Left cardiac atrium (tissue), 4 donors: ENCODE data around the gene PTPRN2. TPM values are rescaled to one million over a fixed set of nuclear protein-coding genes. Genes with fewer than 3 reads are reported as not detected.
A peak's percentile ranks its signal among the peaks of the same experiment; 100 is the strongest.
"Not testable (repeated sequence)": the region's sequence is repeated elsewhere in the genome, so short reads cannot be mapped to it uniquely, and the experiment has no call there.

Source experiments
- ATAC-seq, 2 donors: fragments of 200-7000 bp; cut with Tn5 transposase; one replicate each; pipeline ENCODE4 v1.9.1; 2020; ENCODE audit warnings: mild to moderate bottlenecking in 2 of 2, moderate library complexity in 2 of 2
- DNase-seq: peaks from one replicate; pipeline ENCODE4 v3.0.0-alpha.2; 2020
- intact Hi-C, 2 donors: fragments of 100-400 bp; cut with DNase I; formaldehyde crosslinking; loops; one replicate each; pipeline versions ENCODE4 v1.14.1 to v1.15.1; 2022 to 2023
- total RNA-seq, 2 donors: library from RNA; stranded (reverse); fragmentation: NEBNext Ultra II Directional; extraction: Animal tissue kit (Norgen Biotek cat#: 25700); gene quantifications; one replicate each; pipeline ENCODE4 v1.2.1, GENCODE V29; 2021
- donor health status: DM: no; HTN: yes; CAD: no.
- donor health status: DM: no; HTN: yes; CAD: no; lungs with severe emphysema.
- donor health status: DM: yes; HTN: yes; CAD: no.
- donor health status: Dilated cardiomyopathy.

PTPRN2 gene
- total RNA-seq, 2 donors from 2014 or later = 1.9 to 2.3 TPM

DNA sequence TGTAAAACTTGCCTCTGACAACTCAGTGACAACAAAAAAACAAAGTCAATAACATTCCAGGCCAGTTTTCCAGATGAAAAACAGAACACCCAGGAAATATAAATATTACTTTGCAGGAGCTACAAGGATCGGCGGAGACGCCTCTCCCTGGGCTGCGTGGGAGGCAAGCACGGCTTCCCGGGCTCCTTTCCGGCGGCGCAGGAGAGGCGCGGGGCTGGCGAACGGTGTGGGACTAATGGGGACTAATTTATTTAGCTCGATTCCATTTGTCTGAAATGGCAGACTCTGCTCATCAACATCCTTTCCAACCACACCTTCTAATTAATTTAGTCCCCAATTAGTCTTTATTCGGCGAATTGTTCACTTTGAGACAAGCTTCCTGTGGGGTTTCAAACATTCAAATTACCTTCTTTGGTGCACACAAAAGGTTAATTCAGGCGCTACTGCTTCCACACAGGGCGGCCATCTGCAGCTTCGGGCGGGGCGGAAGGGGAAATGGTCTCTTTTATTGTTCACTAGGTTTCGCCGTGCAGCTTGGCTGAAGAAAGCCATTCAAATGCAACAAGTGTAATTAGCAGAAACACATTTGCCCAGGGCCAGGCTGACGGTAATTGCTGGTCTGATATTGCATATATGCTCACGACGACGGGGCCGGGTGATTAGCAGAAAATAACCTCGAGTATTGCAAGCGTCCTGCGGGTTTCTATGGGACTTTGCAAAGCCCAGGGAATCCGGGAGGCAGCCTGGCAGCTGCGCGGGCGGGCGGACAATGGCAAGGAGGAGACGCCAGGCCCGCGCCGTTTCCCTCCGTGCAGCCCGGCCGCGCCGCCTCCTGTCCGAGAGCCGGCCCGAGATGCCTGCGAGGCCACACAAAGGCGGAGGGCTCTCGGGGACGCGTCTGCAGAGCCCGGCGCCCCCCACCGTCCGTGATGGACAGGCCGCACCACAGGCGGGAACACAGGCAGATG is 270.1 kb downstream of the PTPRN2 start:
- intact Hi-C loops = no loop called here
- DNase-seq (peak; percentile 33), ATAC-seq (no peak)

DNA sequence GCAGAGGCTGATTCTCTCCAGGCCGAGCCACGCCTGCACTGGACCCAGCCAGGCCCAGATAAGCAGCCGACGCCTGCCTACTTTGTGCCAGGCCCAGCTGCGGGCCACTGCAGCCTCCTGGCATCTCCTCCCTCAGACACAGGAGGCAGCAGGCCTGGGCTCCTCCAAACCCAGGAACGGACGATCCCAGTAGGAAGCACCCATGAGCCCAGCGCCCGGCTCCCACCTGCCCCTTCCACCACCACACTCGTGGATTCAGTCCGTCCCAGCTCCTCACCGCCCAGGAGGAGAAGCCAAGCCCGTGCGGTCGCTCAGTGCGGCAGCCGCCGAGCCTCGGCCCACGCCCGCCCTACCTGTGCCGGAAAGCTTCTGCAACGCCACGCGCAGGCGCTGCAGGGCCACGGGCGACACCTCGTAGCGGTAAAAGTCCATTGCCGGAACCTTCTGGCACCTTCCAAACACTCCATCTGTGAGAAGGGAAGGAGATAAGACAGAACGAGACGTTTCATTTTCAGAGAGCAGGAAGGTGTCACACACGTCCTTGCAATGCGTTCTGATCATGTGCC is 271.1 kb downstream of the PTPRN2 start:
- DNase-seq = no peak
- intact Hi-C loops = no loop called here
- no peak for ATAC-seq

DNA sequence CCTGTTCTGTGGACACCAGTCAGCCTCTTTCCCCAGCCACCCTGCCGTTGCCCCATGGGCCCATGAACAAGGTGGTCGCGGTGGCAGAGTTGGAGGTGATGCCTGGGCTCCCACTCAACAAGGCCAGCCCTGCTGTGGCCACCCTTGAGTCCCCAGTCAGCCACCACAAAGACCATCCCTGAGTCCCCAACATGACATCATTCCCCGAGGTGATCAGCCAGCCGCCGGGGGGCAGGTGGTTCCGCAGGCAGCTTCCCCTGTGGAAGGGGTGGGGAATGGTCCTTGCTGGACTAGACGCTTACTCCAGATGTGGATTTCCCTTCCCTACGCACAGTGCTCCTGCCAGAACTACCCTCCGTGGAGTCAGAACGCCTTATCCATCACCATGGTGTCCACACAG is 271.7 kb downstream of the PTPRN2 start:
- intact Hi-C loops = no loop called here
- no peak for DNase-seq

DNA sequence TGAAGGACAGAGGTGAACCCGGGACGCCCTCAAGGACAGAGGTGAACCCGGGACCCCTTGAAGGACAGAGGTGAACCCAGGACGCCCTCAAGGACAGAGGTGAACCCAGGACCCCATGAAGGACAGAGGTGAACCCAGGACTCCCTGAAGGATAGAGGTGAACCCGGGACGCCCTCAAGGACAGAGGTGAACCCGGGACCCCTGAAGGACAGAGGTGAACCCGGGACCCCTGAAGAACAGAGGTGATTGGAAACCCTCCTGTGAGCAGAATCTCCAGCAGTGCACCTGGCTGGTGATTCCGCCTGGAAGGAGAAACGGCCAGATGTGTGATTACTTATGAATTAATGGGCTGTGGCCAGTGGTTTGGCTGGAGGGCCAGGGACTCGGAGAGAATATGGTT is 272.3 kb downstream of the PTPRN2 start:
- intact Hi-C loops = no loop called here
- no peak for ATAC-seq
- DNase-seq = no peak

More for the DNA sequence above, 271.7 kb downstream of the PTPRN2 start:
- ATAC-seq = no peak

DNA sequence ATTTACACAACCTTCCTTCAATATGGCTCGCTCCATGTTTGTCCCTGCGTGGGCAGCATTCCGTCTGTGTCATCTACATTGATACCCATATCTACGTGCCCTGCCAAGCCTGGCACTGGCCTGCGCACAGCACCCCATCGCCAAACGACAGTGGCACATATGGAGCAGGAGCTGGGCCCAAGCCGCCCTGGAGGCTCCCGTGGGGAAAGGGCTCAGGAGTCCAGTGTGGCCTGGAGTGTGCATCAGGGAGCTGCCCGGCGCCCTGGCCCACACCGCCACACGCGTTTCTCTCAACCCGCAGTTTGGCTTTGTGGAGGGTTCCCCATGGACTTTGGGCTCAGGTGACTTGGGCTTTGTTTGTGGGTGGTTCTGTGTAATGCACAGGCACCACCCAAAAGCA is 273.2 kb downstream of the PTPRN2 start:
- ATAC-seq = no peak
- intact Hi-C loops = no loop called here
- no peak for DNase-seq

DNA sequence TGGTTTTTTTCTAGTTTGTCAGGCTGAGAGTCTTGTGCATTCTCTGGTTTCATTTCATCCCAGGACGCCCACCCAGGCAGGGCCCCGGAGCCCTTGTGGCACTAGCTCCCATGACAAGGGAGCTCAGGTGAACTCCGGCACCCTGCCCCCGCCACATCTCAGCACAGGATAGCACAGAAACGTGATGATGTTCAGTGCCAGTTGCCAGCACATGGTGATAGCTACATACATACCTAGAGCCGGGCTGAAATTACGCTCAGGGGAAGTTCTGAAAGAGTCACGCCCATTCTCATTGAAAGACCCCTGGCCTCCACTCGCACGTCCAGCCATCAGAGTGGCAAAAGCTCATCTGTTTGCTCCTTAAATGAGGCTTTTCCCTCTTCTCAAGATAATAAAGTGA is 273.7 kb downstream of the PTPRN2 start:
- DNase-seq (no peak), ATAC-seq (no peak)
- intact Hi-C loops = no loop called here

DNA sequence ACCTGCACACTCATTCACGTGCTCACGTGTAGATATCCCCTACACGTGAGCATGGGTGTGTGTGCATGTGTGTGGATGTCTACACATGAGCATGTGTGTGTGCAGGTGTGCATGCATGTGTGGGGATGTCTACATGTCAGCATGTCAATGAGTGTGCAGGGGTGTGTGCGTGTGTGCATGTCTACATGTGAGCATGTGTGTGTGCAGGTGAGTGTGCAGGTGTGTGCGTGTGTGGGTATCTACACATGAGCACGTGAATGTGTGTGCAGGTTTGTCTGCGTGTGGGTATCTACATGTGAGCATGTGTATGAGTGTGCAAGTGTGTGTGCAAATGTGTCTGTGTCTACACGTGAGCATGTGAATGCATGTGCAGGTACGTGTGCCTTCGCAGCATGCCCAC is 274.8 kb downstream of the PTPRN2 start:
- no peak for DNase-seq
- intact Hi-C loops = no loop called here
- ATAC-seq = no peak

DNA sequence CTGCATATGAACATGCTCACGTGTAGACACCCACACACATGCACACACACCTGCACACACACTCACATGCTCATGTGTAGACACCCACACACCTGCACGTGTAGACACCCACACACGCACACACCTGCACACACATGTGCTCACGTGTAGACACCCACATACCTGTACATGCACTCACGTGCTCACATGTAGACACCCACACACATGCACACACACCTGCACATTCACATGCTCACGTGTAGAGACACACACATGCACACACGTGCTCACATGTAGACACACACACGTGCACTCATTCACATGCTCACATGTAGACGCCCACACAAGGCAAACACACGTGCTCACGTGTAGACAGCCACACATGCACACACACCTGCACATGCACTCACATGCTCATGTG is 275.8 kb downstream of the PTPRN2 start:
- no peak for DNase-seq
- ATAC-seq = no peak
- intact Hi-C loops = no loop called here

DNA sequence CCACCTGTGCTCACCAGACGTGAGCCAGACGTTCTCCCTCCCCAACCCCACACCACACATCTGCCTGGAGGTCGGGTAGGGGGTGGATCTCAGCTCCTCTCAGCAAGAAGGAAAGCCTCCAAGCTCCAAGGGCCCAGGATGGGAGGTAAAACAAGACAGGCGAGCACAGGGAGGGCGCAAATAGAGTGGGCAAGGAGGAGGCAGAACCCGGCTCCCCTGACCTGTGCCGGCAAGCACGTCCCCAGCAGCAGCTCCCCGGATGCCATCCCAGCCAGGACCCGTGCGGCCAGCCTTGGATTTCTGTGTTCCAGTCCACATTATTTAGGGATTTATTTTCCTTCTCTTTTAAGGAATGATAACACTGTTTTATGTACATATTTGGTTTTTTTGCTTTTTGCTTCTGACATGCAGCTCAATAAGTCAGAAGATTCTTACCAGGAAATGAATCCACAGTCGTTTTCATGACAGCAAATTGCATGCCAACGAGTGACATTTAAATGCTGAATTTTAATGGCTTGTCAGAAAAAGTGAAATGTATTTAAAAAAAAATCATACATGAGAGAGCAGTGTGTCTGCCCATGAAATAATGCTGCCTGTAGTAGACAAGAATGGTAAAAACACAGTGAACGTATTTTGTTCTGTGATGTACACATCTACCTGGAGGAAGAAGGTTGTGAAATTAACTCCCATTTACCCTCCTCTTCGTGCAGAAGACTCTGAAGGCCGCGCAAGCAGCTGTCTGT is 276.5 kb downstream of the PTPRN2 start:
- ATAC-seq (no peak), DNase-seq (no peak)
- intact Hi-C loops = no loop called here

DNA sequence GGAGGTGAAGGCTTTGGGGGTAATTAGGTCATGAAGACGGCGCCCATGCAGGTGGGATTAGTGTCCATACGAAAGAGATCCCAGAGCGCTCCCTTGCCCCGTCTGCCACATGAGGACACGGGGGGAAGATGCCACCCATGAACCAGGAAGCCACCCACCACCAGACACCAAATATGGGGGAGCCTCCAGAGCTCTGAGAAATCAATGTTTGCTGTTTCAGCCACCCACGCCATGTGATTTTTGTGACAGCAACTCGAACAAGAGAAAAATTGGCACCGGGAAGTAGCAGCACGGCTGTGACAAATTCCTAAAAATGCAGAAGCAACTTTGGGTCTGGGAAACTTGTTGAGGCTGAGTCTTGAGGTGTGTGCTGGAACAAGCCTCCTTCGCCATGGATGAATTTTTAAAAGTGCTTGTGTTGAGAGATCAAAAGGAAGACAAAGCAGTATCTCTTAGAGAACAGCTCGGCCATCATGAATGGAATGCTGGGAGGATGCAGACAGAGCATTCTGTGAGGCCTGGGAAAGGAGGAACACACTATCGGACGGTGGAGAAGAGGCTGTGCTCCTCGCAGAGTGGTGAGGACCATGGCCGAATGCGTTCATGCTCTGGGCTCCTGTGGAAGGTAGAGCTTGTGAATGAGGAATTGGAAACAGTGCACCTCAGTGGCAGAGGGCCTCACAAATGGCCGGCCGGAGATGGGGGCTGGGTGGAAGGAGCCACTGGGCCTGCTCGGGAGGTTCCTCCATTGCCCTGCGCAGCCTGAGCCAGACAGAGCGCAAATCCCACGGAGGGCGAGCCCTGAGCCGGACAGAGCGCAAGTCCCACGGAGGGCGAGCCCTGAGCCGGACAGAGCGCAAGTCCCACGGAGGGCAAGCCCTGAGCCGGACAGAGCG is 277.5 kb downstream of the PTPRN2 start:
- intact Hi-C loops = no loop called here
- ATAC-seq = no peak
- DNase-seq = no peak

DNA sequence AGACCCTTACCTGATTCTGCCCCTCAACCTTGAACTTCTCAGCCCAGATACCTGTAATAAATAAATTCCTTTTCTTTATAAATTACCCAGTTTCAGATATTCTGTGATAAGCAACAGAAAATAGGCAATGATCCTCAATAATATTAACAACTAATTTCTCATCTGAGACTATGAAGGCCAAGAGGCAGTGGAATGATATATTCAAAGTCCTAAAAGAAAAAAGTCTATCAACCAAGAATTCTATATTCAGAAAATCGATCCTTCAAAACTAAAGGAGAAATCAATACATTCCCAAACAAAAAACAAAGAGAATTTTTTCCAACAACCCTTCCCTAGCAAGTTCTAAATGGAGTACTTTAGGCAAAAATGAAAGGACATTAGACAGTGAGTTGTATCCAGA is 279.6 kb downstream of the PTPRN2 start:
- intact Hi-C loops = no loop called here
- DNase-seq (no peak), ATAC-seq (no peak)

DNA sequence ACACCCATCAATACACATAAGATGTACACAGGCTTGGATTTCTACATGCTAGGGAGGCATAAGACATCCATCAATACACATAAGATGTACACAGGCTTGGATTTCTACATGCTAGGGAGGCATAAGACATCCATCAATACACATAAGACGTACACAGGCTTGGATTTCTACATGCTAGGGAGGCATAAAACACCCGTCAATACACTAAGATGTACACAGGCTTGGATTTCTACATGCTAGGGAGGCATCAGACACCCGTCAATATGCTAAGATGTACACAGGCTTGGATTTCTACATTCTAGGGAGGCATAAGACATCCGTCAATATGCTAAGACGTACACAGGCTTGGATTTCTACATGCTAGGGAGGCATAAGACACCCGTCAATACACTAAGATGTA is 283.6 kb downstream of the PTPRN2 start:
- DNase-seq, intact Hi-C loops, ATAC-seq: not testable (repeated sequence)

DNA sequence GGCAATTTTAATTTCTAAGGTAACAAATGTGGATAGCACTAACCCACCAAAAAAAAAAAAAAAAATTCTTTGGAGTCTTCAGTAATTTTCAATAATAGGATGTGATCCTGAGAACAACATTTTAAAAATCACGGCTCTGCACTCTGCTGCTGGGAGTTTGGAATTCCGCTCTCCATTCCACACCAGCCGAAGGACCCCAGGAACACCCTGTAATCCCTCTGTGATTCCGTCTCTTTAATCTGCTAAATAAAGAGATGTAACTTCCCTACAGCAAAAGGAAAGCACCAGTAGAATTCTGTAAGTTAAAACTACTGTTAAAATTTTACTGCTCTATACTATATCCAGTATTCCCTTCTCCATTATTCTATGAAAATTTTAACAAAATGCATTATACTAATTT is 284.5 kb downstream of the PTPRN2 start:
- DNase-seq (no peak), ATAC-seq (no peak)
- intact Hi-C loops = no loop called here

DNA sequence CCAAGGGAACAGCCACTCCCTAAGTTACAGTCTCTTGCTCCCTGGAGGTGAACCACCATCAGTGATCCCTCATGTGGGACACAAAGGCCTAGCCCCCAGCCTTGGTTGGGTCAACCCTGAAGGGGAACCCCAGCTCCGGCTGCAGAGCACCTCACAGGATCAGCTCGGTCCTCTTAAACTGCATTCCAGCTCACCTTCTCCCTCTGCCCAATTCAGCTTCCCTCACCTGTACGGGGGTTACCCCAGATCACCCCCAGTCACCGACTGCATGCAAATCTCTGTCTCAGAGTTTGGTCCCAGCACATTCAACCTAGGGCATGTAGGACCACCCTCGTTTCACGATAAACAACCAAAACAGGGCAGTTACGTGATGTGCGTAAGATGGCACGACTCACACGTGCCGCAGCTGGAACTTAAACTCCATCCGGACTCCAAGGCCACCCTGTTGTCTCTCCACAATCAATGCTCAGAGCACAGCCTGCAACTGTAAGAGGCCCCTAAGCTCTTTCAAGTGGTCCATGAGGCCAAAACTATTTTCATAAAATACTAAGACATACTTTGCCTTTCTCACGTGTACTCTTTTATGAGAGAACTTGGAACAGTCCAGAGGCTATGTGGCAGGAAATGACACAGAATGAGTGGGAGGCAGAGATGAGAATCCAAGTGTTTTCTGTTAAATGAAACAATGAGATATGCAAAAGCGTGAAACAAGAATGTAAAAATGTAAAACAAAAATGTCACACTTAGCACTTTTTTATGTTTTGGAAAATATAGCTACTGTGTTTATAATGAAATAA is 285.2 kb downstream of the PTPRN2 start:
- DNase-seq (no peak), ATAC-seq (no peak)
- intact Hi-C loops = no loop called here

DNA sequence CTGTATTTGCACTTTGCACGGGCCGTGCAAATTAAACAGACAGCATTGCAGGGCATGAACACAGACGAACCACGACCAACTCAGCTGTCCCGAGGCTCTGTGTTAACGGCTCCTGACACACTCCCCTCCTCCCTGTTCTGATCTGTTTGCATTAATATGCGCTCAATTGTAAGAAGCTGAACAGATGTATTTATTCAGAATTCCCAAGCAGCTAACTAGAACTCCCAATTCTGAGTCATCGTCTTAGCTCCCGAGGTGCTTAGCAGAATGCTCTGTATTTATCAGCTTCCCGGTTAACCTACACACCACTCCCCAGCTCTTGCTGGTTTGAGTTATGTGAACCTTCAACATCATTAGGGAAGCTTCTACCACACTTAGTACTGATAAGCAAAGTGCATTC is 286.4 kb downstream of the PTPRN2 start:
- intact Hi-C loops = no loop called here
- DNase-seq = no peak
- no peak for ATAC-seq

DNA sequence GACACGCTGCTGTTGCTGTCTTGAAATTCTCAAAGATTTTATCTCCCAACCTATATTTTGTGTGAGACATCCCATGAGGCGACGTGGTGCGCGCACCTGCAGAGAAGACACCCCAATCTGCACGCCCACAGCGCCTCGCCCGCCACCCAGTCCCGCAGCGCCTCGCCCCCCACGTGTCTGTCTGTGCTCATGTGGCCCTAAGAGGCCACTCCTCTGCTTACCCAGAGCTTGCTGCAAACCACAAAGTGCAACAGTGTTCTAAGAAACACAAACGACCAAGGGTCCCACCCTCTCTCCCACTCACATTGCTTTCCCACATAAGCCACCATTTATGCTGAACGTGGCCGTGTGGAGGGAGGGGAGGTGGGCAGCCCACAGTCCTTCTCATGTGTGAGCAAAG is 287.2 kb downstream of the PTPRN2 start:
- no peak for DNase-seq
- no peak for ATAC-seq

DNA sequence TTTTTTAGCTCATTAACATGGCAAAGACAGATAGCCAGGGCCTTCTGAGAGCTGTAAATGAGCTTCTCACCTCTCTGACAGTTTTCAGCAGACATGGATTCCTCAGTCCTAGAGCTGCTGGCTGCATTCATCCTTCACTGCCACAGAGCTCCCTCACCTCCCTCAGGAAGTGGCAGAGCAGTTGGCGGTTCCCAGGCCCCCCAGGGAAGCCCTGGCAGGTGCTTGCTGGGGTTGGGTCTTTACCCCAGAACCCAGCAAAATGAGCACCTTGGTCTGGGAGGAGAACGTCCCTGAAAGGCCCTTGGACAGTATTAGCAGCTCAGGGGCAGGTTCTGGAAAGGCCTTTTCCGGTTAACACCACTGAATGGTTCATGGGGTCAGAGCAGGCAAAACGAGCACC is 288.0 kb downstream of the PTPRN2 start:
- no peak for ATAC-seq
- intact Hi-C loops = no loop called here
- DNase-seq = no peak

More for the DNA sequence above, 287.2 kb downstream of the PTPRN2 start:
- intact Hi-C loops = no loop called here

DNA sequence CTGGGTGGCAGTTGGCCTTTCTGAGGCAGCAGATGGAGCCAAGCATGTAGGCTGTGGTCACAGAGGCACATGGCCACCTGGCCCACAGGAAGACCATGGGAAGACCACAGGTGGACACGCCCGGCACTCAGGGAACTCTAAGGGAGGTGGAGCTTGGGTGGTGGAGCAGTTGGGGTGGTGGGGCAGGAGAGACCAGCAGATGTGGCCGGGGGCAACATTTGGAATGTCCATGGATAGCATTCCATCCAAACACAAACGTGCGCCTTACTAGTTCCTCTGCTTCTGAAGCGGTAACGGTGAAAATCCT is 290.9 kb downstream of the PTPRN2 start:
- DNase-seq (no peak), ATAC-seq (no peak)
- intact Hi-C loops = no loop called here
